CD4-positive, alpha-beta T cell (primary cell): ENCODE data around the gene DYNLT1. TPM values are rescaled to one million over a fixed set of nuclear protein-coding genes. Genes with fewer than 3 reads are reported as not detected.
"Not testable (repeated sequence)": the region's sequence is repeated elsewhere in the genome, so short reads cannot be mapped to it uniquely, and the experiment has no call there.

Source experiments
- ATAC-seq: fragments of 200-7000 bp; cut with Tn5 transposase; one replicate; pipeline ENCODE4 v1.10.0; 2022; ENCODE audit warnings: mild to moderate bottlenecking; ENCODE audit not compliant: poor library complexity
- CTCF ChIA-PET: fragments of 350-600 bp; sonication (Branson Sonifier 250); formaldehyde crosslinking; loops from one replicate; lab custom pipeline; 2021; ENCODE audit warnings: antibody characterized with exemption, inconsistent platforms; lab: Charles Lee
- POLR2A ChIA-PET: fragments of 350-600 bp; sonication (Branson Sonifier 250); formaldehyde crosslinking; loops from one replicate; lab custom pipeline; 2021; ENCODE audit warnings: antibody characterized with exemption, inconsistent platforms; lab: Charles Lee
- DNase-seq, 14 experiments: peaks; one replicate each; pipeline ENCODE4 v3.0.0-alpha.2; 2013 to 2020; ENCODE audit warnings: mixed read lengths in 2 of 14
- H3K27ac ChIP-seq, 2 donors: one replicate each; pipeline versions ENCODE4 v1.5.1 to v1.7.0; 2013; ENCODE audit warnings: low read length in 2 of 2, low read depth in 1 of 2, mild to moderate bottlenecking in 1 of 2
- H3K27me3 ChIP-seq, 2 experiments: 1 replicate in 1 of 2; 2 replicates in 1 of 2; pipeline versions ENCODE4 v1.6.1 to v1.7.0; 2013; ENCODE audit warnings: low read length in 2 of 2, control low read depth in 1 of 2, mild to moderate bottlenecking in 1 of 2, moderate library complexity in 1 of 2; ENCODE audit not compliant: insufficient read depth in 2 of 2, control insufficient read depth in 1 of 2
- H3K36me3 ChIP-seq: one replicate; pipeline ENCODE4 v1.6.1; 2013; ENCODE audit warnings: low read length, control low read depth; ENCODE audit not compliant: insufficient read depth
- H3K4me1 ChIP-seq: one replicate; pipeline ENCODE4 v1.6.1; 2013; ENCODE audit warnings: low read length, control low read depth; ENCODE audit not compliant: insufficient read depth
- H3K4me3 ChIP-seq: one replicate; pipeline ENCODE4 v1.5.1; 2013; ENCODE audit warnings: mild to moderate bottlenecking, low read length, moderate library complexity
- H3K9me3 ChIP-seq, 2 experiments: 1 replicate in 1 of 2; 2 replicates in 1 of 2; pipeline versions ENCODE4 v1.6.1 to v1.7.0; 2013; ENCODE audit warnings: low read length in 2 of 2, mild to moderate bottlenecking in 2 of 2, control low read depth in 1 of 2, moderate library complexity in 1 of 2; ENCODE audit not compliant: control insufficient read depth in 1 of 2, insufficient read depth in 1 of 2
- H3K27ac Mint-ChIP-seq: one replicate; pipeline ENCODE4 v1.8.0; 2020; ENCODE audit warnings: mixed read lengths
- H3K27me3 Mint-ChIP-seq: one replicate; pipeline ENCODE4 v1.8.0; 2021; ENCODE audit warnings: mixed read lengths
- H3K36me3 Mint-ChIP-seq: one replicate; pipeline ENCODE4 v1.8.0; 2021; ENCODE audit warnings: low read depth, mixed read lengths
- H3K4me1 Mint-ChIP-seq: one replicate; pipeline ENCODE4 v1.8.0; 2021; ENCODE audit warnings: low read depth, mixed read lengths
- H3K4me3 Mint-ChIP-seq: one replicate; pipeline ENCODE4 v1.8.0; 2020; ENCODE audit warnings: mild to moderate bottlenecking, mixed read lengths
- H3K9me3 Mint-ChIP-seq: one replicate; pipeline ENCODE4 v1.8.0; 2020; ENCODE audit warnings: mixed read lengths
- intact Hi-C, 2 experiments: fragments of 100-400 bp; cut with DNase I in 1 of 2; cut with micrococcal nuclease in 1 of 2; formaldehyde crosslinking; loops; one replicate each; pipeline versions ENCODE4 v1.15.1 to v1.9.0; 2023 to 2025; cut with DNase I, micrococcal nuclease
- total RNA-seq, 174 experiments: library from RNA in 2 of 174; stranded (reverse) in 2 of 174; gene quantifications; one replicate each; pipeline ENCODE4 v1.2.3 and lab custom pipeline; 2021 to 2026
- TF ChIP-seq, protein P1 (sequence below): fragments of 200-600 bp; IDR thresholded peaks from one replicate; pipeline ENCODE4 v1.8.0; 2022; ENCODE audit warnings: antibody characterized with exemption, mild to moderate bottlenecking

Gene DYNLT1
- total RNA-seq, 2 experiments from 2014 or later, result 170 to 182 TPM

DNA sequence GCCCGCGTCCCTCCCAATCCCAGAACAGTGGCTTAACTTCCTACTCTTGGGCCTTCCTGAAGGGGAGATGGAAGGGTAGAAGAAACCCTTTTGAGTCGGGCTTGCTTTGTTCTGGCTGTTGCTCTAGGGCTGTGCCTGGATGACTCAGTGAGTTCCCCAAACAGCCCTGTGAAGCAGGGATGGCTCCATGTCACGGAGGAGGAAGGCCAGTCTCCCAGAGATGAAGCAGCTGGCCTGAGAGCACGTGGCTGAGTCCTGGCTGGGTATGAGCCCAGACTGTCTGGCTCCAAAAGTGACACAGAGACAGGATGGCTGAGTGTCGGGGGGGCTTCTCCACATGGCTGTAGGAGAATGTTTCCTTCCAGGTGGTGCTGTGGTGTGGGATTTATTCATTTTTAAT lies 10.0 kb upstream of the DYNLT1 start:
- POLR2A ChIA-PET, result interaction anchor here (1.1 to 3.8 kb wide), 2 partner anchors 10 to 1072 kb away, joined by 4 to 71 read pairs; partner anchors contain the start of gene DYNLT1
- intact Hi-C loops, result loop anchor here in 1 of 2 experiments (5.0 to 10.0 kb wide), 2 partner anchors 90 to 198 kb away; partner anchors contain the start of gene TMEM181
- CTCF ChIA-PET, result interaction anchor here (1.5 kb wide), 1 partner anchor 37 kb away, joined by 6 read pairs; no protein-coding TSS in a partner anchor
- Mint-ChIP-seq H3K27ac (peak overlapping the region; percentile 97), H3K27me3 (no peaks in the 10 kb centered on the region), H3K36me3 (peaks cover 20% of the 10 kb centered on the region), H3K4me3 (peak overlapping the region; percentile 78), H3K4me1 (peaks cover 66% of the 10 kb centered on the region), H3K9me3 (no peaks in the 10 kb centered on the region)
- Histone ChIP-seq H3K4me1 (peaks cover 69% of the 10 kb centered on the region), H3K27ac (peak overlapping the region; percentile 87 to 89), H3K4me3 (no peak overlapping the region), H3K36me3 (peaks cover 20% of the 10 kb centered on the region), H3K27me3 (no peaks in the 10 kb centered on the region), H3K9me3 (no peaks in the 10 kb centered on the region)
- ATAC-seq (no peak), DNase-seq (peak in 3 of 14 experiments; percentile 21 to 77 (median 64))
- TF ChIP-seq, protein P1, sequence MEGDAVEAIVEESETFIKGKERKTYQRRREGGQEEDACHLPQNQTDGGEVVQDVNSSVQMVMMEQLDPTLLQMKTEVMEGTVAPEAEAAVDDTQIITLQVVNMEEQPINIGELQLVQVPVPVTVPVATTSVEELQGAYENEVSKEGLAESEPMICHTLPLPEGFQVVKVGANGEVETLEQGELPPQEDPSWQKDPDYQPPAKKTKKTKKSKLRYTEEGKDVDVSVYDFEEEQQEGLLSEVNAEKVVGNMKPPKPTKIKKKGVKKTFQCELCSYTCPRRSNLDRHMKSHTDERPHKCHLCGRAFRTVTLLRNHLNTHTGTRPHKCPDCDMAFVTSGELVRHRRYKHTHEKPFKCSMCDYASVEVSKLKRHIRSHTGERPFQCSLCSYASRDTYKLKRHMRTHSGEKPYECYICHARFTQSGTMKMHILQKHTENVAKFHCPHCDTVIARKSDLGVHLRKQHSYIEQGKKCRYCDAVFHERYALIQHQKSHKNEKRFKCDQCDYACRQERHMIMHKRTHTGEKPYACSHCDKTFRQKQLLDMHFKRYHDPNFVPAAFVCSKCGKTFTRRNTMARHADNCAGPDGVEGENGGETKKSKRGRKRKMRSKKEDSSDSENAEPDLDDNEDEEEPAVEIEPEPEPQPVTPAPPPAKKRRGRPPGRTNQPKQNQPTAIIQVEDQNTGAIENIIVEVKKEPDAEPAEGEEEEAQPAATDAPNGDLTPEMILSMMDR, result no peak

DNA sequence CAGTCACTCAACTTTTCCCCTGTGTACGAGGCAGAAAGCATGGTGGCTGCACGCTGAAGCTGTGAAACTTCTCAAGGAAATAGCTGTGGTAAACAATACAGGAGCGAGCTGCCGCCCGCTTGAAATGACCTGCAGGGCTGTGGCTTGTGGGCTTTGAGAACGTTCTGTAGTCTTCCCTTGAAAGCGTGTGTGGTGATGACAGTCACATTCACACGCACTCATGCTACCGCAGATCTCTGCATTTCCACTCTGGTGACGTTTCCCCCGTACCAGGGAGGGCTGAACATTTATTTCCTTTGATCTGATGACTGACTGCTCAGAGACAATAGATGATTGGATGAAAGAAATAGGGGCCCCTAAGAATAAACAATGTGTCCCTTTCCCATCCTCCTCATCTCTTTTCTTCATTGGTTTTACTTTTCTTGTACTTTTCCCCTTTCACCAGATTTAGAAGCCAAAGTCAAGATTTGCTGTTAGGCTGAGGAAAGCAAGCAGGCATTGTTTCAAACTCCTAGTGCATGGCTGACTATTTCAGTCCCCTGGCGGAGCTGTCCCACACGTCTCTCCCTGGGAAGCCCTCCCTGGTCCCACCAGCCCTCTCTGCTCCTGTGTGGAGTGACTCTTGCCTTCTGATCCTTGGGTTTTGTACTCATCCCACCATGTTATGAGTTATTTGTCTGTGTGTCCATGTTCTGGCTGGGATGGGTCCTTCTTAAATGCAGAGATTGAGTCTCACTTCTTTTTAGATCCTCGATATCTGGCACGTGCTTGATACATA lies 9.2 kb upstream of the DYNLT1 start:
- ATAC-seq (peak; percentile 71), DNase-seq (peak; percentile 75 to 99 (median 81))
- peak overlapping the region; percentile 15 for H3K4me3 ChIP-seq
- ChIA-PET POLR2A (interaction anchor here (0.5 to 3.8 kb wide), 16 partner anchors 8 to 1073 kb away, joined by 3 to 71 read pairs (median 4); partner anchors contain the start of gene DYNLT1), CTCF (interaction anchor here (1.0 to 1.2 kb wide), 2 partner anchors 10 to 38 kb away, joined by 3 to 4 read pairs; partner anchors contain the start of gene DYNLT1)
- peaks cover 76% of the 10 kb centered on the region for H3K4me1 ChIP-seq
- peaks cover 20% of the 10 kb centered on the region for H3K36me3 Mint-ChIP-seq
- peak overlapping the region; percentile 87 to 89 for H3K27ac ChIP-seq
- peak overlapping the region; percentile 97 for H3K27ac Mint-ChIP-seq
- TF ChIP-seq, protein P1, result no peak
- H3K27me3 Mint-ChIP-seq, result no peaks in the 10 kb centered on the region
- no peaks in the 10 kb centered on the region for H3K27me3 ChIP-seq
- no peaks in the 10 kb centered on the region for H3K9me3 Mint-ChIP-seq
- H3K4me1 Mint-ChIP-seq, result peaks cover 66% of the 10 kb centered on the region
- no peaks in the 10 kb centered on the region for H3K9me3 ChIP-seq
- H3K4me3 Mint-ChIP-seq, result peak overlapping the region; percentile 78
- intact Hi-C loops, result loop anchor here in 1 of 2 experiments (1.0 to 10.0 kb wide), 5 partner anchors 9 to 199 kb away; partner anchors contain the start of genes DYNLT1 and TMEM181
- H3K36me3 ChIP-seq, result peaks cover 16% of the 10 kb centered on the region

DNA sequence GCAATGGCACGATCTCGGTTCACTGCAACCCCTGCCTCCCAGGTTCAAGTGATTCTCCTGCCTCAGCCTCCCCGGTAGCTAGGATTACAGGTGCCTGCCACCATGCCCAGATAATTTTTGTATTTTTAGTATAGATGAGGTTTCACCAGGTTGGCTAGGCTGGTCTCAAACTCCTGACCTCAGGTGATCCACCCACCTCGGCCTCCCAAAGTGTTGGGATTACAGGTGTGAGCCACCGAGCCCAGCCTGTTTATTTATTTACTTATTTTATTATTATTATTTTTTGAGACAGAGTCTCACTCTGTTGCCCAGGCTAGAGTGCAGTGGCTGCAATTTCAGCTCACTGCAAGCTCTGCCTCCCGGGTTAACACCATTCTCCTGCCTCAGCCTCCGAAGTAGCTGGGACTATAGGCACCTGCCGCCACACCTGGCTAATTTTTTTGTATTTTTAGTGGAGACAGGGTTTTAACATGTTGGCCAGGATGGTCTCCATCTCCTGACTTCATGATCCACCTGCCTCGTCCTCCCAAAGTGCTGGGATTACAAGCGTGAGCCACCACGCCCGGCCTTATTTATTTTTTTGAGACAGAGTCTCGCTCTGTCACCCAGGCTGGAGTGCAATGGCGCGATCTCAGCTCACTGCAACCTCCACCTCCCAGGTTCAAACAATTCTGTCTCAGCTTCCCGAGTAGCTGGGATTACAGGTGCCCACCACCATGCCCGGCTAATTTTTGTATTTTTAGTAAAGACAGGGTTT lies 7.6 kb upstream of the DYNLT1 start:
- ChIA-PET POLR2A (interaction anchor here (1.1 to 3.8 kb wide), 8 partner anchors 8 to 217 kb away, joined by 3 to 71 read pairs (median 4); partner anchors contain the start of gene DYNLT1), CTCF (interaction anchor here (1.0 kb wide), 1 partner anchor 39 kb away, joined by 4 read pairs; no protein-coding TSS in a partner anchor)
- not testable (repeated sequence) for ATAC-seq, DNase-seq, H3K4me3 ChIP-seq, H3K27me3 ChIP-seq, H3K9me3 ChIP-seq, H3K9me3 Mint-ChIP-seq, H3K27ac ChIP-seq, H3K27me3 Mint-ChIP-seq
- intact Hi-C loops, result loop anchor here in 1 of 2 experiments (2.0 to 10.0 kb wide), 3 partner anchors 17 to 200 kb away; partner anchors contain the start of gene TMEM181
- Mint-ChIP-seq H3K4me1 (peaks cover 68% of the 10 kb centered on the region), H3K36me3 (peaks cover 20% of the 10 kb centered on the region), H3K27ac (peak overlapping the region; percentile 97), H3K4me3 (peak overlapping the region; percentile 78)
- peaks cover 77% of the 10 kb centered on the region for H3K4me1 ChIP-seq
- peaks cover 12% of the 10 kb centered on the region for H3K36me3 ChIP-seq
